Lower leg skin (tissue), 3 donors: ENCODE results near the gene GLCE.

Experiments used
- POLR2A ChIP-seq, 2 donors: fragments of 450-650 bp; IDR thresholded peaks; one replicate each; pipeline ENCODE4 v1.6.1; 2016 to 2017; ENCODE audit warnings: antibody characterized with exemption in 2 of 2, mild to moderate bottlenecking in 1 of 2, moderate library complexity in 1 of 2
- TF ChIP-seq, protein P1 (sequence below), 3 donors: fragments of 450-650 bp; IDR thresholded peaks; one replicate each; pipeline ENCODE4 v1.5.1; 2016; ENCODE audit warnings: antibody characterized with exemption in 3 of 3, mild to moderate bottlenecking in 3 of 3, moderate library complexity in 2 of 3

DNA sequence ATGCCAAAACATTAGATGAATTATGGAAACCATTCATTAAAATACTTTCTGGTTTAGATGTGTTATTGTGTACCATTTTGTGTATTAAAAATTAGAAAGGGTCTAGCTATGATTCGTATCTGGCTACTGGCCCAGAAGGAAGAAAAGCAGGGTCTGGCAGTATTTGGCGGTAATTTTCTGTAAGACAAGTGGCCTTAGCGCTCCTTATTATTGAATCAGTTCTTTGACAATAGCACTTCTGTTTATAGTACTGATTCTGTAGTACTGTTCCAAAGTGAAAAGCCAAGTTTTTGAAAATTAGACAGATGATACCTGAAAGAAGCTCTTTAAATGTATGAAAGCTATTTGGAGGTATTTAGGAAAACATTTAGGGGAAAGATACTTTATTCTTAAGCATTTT lies 10.2 kb downstream of the GLCE start:
- TF ChIP-seq, protein P1, sequence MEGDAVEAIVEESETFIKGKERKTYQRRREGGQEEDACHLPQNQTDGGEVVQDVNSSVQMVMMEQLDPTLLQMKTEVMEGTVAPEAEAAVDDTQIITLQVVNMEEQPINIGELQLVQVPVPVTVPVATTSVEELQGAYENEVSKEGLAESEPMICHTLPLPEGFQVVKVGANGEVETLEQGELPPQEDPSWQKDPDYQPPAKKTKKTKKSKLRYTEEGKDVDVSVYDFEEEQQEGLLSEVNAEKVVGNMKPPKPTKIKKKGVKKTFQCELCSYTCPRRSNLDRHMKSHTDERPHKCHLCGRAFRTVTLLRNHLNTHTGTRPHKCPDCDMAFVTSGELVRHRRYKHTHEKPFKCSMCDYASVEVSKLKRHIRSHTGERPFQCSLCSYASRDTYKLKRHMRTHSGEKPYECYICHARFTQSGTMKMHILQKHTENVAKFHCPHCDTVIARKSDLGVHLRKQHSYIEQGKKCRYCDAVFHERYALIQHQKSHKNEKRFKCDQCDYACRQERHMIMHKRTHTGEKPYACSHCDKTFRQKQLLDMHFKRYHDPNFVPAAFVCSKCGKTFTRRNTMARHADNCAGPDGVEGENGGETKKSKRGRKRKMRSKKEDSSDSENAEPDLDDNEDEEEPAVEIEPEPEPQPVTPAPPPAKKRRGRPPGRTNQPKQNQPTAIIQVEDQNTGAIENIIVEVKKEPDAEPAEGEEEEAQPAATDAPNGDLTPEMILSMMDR (IDR thresholded peaks at IDR 0.05), result no peak
- no peak for TF ChIP-seq POLR2A (IDR thresholded peaks at IDR 0.05)
